ENCODE data around the gene POF1B.

- TF ChIP-seq POLR2AphosphoS5 (IDR thresholded peaks at IDR 0.05; ENCODE audit: borderline replicate concordance, low read depth, low read length) (no peak), EZH2 (IDR thresholded peaks at IDR 0.05) (no peak), FOXP2 (optimal IDR thresholded peaks at IDR 0.05; ENCODE audit: control extremely low read depth, extremely low read length, insufficient read depth) (no peak)
These were observed 39.8 kb upstream of the POF1B start for GRCh38 chrX:85419293-85419692.
